SK-N-SH treated with all-trans-retinoic acid at 6 μM for 48 hours (cell line): ENCODE data around the gene DPP7.

Experiments used
- ATAC-seq: fragments of 200-7000 bp; cut with Tn5 transposase; 3 replicates; pipeline ENCODE4 v1.9.1; 2020; ENCODE audit warnings: mild to moderate bottlenecking, moderate library complexity
- ARNTL ChIP-seq: fragments of 450-650 bp; formaldehyde crosslinking; IDR thresholded peaks from 2 replicates; pipeline ENCODE4 v1.5.0; 2020; ENCODE audit warnings: low read depth, mild to moderate bottlenecking, moderate library complexity, borderline replicate concordance
- BACH2 ChIP-seq: fragments of 250-450 bp; sonication (Bioruptor Pico); IDR thresholded peaks from 2 replicates; pipeline ENCODE4 v1.9.0; 2021; ENCODE audit warnings: mild to moderate bottlenecking, borderline replicate concordance
- ESRRG ChIP-seq: fragments of 250-450 bp; sonication (Bioruptor Pico); IDR thresholded peaks from 2 replicates; pipeline ENCODE4 v1.6.1; 2021; ENCODE audit warnings: mild to moderate bottlenecking
- GLIS3 ChIP-seq: fragments of 250-450 bp; sonication (Bioruptor Pico); IDR thresholded peaks from 2 replicates; pipeline ENCODE4 v1.5.0; 2020; ENCODE audit warnings: mild to moderate bottlenecking, moderate library complexity
- ISL1 ChIP-seq: fragments of 250-450 bp; sonication (Bioruptor Pico); IDR thresholded peaks from 2 replicates; pipeline ENCODE4 v2.1.2; 2022; ENCODE audit warnings: mild to moderate bottlenecking, moderate library complexity
- OSR1 ChIP-seq: fragments of 250-450 bp; sonication (Bioruptor Pico); IDR thresholded peaks from 2 replicates; pipeline ENCODE4 v1.8.0; 2022; ENCODE audit warnings: moderate library complexity, mild to moderate bottlenecking, inconsistent platforms
- PPARA ChIP-seq: fragments of 250-450 bp; sonication (Bioruptor Pico); IDR thresholded peaks from 2 replicates; pipeline ENCODE4 v1.5.0; 2020; ENCODE audit warnings: mild to moderate bottlenecking, borderline replicate concordance
- RARB ChIP-seq: fragments of 250-450 bp; sonication (Bioruptor Pico); IDR thresholded peaks from 2 replicates; pipeline ENCODE4 v1.8.0; 2021; ENCODE audit warnings: mild to moderate bottlenecking, moderate library complexity
- TCF4 ChIP-seq: fragments of 250-450 bp; sonication (Bioruptor Pico); IDR thresholded peaks from 2 replicates; pipeline ENCODE4 v1.8.0; 2021; ENCODE audit warnings: mild to moderate bottlenecking, moderate library complexity, borderline replicate concordance
- TOX ChIP-seq: fragments of 250-450 bp; sonication (Bioruptor Pico); IDR thresholded peaks from 2 replicates; pipeline ENCODE4 v1.8.0; 2021; ENCODE audit warnings: mild to moderate bottlenecking, moderate library complexity, borderline replicate concordance
- ZC3H10 ChIP-seq: fragments of 250-450 bp; sonication (Bioruptor Pico); IDR thresholded peaks from 2 replicates; pipeline ENCODE4 v1.5.1; 2021; ENCODE audit warnings: mild to moderate bottlenecking, moderate library complexity
- ZFP3 ChIP-seq: fragments of 250-450 bp; sonication (Bioruptor Pico); IDR thresholded peaks from 2 replicates; pipeline ENCODE4 v1.5.0; 2020; ENCODE audit warnings: mild to moderate bottlenecking, moderate library complexity
- ZFP30 ChIP-seq: fragments of 450-650 bp; formaldehyde crosslinking; IDR thresholded peaks from 2 replicates; pipeline ENCODE4 v1.5.0; 2022; ENCODE audit warnings: mild to moderate bottlenecking, moderate library complexity
- ZNF565 ChIP-seq: fragments of 450-650 bp; formaldehyde crosslinking; conservative IDR thresholded peaks from 2 replicates; pipeline ENCODE4 v1.5.0; 2020; ENCODE audit warnings: low read depth, mild to moderate bottlenecking, moderate library complexity
- ZNF70 ChIP-seq: fragments of 450-650 bp; formaldehyde crosslinking; IDR thresholded peaks from 2 replicates; pipeline ENCODE4 v1.5.0; 2020; ENCODE audit warnings: mild to moderate bottlenecking, moderate library complexity
- ZNF8 ChIP-seq: fragments of 450-650 bp; formaldehyde crosslinking; IDR thresholded peaks from 2 replicates; pipeline ENCODE4 v1.5.0; 2020; ENCODE audit warnings: mild to moderate bottlenecking, moderate library complexity
- TF ChIP-seq, protein P1 (sequence below): fragments of 250-450 bp; sonication (Bioruptor Pico); IDR thresholded peaks from 2 replicates; pipeline ENCODE4 v1.5.1; 2020; ENCODE audit warnings: low read depth, mild to moderate bottlenecking, moderate library complexity
- TF ChIP-seq, protein P2 (sequence below): fragments of 250-450 bp; sonication (Bioruptor Pico); IDR thresholded peaks from 2 replicates; pipeline ENCODE4 v1.5.1; 2021; ENCODE audit warnings: mild to moderate bottlenecking, moderate library complexity
- TF ChIP-seq, protein P3 (sequence below): fragments of 250-450 bp; sonication (Bioruptor Pico); IDR thresholded peaks from 2 replicates; pipeline ENCODE4 v1.8.0; 2020; ENCODE audit warnings: mild to moderate bottlenecking, moderate library complexity, borderline replicate concordance
- TF ChIP-seq, protein P4 (sequence below): fragments of 250-450 bp; sonication (Bioruptor Pico); IDR thresholded peaks from 2 replicates; pipeline ENCODE4 v1.5.0; 2020; ENCODE audit warnings: mild to moderate bottlenecking, moderate library complexity
- TF ChIP-seq, protein P5 (sequence below): fragments of 250-450 bp; sonication (Bioruptor Pico); IDR thresholded peaks from 2 replicates; pipeline ENCODE4 v1.8.0; 2021; ENCODE audit warnings: low read depth, mild to moderate bottlenecking, moderate library complexity, borderline replicate concordance

The DPP7 gene

DNA sequence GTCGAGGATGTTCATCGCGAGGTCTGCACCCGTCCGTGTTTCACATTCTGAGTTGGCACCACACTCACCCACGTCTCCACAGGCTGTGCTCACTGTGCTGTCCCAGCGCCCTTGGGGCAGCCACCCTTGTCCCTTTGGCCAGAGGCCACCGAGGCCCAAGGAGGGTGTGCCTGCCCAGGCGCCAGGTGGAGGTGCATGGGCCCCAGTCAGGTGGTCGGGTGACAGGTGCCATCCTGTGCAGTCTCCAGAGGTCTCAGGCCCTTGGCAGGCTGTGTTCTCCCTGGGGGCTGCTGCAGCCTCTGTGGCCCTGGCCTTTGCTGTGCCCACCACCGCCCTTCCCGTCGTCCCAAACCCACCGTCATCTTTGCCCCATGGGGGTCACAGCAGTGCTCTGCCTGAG lies 15.3 kb downstream of the DPP7 start:
- ATAC-seq: no peak; the same call in 2 of the 3 replicates
- no peak for TF ChIP-seq TCF4 (CRISPR knock-in tag)

DNA sequence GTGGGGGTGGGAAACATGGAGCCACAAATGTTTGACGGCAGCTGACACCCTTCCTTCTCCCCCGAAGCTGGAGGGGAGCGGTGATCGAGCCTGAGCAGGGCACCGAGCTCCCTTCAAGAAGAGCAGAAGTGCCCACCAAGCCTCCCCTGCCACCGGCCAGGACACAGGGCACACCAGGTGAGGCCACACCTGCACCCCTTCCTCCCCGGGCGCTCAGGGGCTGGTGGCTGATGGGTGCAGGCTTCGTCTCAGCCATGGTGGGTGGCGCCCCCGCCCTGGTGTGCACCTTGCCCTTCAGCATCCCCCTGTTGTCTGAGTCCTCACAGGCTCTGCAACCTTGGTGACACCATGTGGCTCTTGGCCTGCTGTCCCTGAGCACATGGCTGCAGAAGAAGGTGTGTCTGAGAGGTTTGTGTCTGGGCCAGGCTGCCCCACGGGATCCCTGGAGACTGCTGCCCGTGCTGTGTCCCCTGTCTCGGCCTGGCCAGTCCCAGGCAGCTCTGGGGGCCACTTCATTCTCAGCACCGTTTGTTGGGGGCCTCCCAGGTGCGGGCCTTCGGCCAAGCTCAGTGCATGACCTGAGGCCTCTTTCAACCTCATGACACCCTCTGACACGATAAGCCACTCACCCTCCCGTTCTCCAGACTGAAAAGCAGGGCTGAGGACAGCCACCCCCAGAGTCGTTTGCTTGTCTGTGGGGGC lies 16.6 kb downstream of the DPP7 start:
- TF ChIP-seq ZFP30 (CRISPR knock-in tag) (no peak), ESRRG (no peak), ZNF70 (no peak), ZFP3 (no peak), BACH2 (CRISPR knock-in tag) (no peak), GLIS3 (CRISPR knock-in tag) (no peak), ARNTL (CRISPR knock-in tag) (no peak), TOX (no peak), ZNF565 (CRISPR knock-in tag) (no peak), ZC3H10 (no peak), OSR1 (CRISPR knock-in tag) (no peak), TCF4 (CRISPR knock-in tag) (no peak), ISL1 (CRISPR knock-in tag) (no peak), ZNF8 (CRISPR knock-in tag) (no peak), PPARA (CRISPR knock-in tag) (no peak), RARB (CRISPR knock-in tag) (no peak)
- TF ChIP-seq, protein P1, sequence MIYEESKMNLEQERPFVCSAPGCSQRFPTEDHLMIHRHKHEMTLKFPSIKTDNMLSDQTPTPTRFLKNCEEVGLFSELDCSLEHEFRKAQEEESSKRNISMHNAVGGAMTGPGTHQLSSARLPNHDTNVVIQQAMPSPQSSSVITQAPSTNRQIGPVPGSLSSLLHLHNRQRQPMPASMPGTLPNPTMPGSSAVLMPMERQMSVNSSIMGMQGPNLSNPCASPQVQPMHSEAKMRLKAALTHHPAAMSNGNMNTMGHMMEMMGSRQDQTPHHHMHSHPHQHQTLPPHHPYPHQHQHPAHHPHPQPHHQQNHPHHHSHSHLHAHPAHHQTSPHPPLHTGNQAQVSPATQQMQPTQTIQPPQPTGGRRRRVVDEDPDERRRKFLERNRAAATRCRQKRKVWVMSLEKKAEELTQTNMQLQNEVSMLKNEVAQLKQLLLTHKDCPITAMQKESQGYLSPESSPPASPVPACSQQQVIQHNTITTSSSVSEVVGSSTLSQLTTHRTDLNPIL: no peak
- TF ChIP-seq, protein P2, sequence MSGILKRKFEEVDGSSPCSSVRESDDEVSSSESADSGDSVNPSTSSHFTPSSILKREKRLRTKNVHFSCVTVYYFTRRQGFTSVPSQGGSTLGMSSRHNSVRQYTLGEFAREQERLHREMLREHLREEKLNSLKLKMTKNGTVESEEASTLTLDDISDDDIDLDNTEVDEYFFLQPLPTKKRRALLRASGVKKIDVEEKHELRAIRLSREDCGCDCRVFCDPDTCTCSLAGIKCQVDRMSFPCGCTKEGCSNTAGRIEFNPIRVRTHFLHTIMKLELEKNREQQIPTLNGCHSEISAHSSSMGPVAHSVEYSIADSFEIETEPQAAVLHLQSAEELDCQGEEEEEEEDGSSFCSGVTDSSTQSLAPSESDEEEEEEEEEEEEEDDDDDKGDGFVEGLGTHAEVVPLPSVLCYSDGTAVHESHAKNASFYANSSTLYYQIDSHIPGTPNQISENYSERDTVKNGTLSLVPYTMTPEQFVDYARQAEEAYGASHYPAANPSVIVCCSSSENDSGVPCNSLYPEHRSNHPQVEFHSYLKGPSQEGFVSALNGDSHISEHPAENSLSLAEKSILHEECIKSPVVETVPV (CRISPR knock-in tag): no peak
- TF ChIP-seq, protein P3, sequence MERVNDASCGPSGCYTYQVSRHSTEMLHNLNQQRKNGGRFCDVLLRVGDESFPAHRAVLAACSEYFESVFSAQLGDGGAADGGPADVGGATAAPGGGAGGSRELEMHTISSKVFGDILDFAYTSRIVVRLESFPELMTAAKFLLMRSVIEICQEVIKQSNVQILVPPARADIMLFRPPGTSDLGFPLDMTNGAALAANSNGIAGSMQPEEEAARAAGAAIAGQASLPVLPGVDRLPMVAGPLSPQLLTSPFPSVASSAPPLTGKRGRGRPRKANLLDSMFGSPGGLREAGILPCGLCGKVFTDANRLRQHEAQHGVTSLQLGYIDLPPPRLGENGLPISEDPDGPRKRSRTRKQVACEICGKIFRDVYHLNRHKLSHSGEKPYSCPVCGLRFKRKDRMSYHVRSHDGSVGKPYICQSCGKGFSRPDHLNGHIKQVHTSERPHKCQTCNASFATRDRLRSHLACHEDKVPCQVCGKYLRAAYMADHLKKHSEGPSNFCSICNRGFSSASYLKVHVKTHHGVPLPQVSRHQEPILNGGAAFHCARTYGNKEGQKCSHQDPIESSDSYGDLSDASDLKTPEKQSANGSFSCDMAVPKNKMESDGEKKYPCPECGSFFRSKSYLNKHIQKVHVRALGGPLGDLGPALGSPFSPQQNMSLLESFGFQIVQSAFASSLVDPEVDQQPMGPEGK (CRISPR knock-in tag): no peak
- ATAC-seq: no peak

DNA sequence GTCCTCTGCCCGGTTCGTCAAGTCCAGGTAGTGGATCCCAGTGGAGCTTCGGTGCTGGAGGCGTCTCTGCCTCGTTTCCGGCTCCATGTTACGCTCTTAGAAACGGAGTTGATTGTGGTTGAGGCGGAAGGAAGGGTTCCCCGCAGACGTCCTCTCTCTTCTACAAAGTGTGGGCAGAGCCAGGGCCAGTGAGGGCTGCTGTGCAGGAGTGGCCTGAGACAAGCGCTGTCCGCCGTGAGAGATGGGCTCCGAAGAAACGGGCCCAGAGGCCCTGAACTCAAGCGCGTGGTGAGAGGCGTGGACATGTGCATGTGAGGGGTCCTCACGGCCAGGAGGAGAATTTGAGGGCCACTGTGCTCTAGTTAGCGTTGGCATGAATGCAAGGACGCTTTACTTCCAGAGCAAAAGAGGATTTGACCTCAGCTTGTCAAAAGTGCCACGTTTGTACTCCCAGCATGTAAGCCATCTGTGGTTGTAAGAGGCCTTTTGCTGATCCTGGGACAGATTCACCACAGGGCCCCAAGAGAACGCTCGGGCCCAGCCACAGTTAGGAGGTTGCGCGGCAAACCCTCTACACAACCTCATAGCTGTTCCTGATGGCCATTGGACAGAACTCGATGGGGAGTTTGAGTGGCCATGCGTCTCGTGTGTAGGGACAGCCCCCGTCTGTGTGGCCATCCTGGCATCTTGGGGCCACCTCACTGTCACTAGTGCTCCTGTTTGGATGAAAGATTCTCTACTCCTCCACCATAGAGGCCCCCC lies 17.6 kb downstream of the DPP7 start:
- TF ChIP-seq TCF4 (CRISPR knock-in tag): no peak
- TF ChIP-seq, protein P4, sequence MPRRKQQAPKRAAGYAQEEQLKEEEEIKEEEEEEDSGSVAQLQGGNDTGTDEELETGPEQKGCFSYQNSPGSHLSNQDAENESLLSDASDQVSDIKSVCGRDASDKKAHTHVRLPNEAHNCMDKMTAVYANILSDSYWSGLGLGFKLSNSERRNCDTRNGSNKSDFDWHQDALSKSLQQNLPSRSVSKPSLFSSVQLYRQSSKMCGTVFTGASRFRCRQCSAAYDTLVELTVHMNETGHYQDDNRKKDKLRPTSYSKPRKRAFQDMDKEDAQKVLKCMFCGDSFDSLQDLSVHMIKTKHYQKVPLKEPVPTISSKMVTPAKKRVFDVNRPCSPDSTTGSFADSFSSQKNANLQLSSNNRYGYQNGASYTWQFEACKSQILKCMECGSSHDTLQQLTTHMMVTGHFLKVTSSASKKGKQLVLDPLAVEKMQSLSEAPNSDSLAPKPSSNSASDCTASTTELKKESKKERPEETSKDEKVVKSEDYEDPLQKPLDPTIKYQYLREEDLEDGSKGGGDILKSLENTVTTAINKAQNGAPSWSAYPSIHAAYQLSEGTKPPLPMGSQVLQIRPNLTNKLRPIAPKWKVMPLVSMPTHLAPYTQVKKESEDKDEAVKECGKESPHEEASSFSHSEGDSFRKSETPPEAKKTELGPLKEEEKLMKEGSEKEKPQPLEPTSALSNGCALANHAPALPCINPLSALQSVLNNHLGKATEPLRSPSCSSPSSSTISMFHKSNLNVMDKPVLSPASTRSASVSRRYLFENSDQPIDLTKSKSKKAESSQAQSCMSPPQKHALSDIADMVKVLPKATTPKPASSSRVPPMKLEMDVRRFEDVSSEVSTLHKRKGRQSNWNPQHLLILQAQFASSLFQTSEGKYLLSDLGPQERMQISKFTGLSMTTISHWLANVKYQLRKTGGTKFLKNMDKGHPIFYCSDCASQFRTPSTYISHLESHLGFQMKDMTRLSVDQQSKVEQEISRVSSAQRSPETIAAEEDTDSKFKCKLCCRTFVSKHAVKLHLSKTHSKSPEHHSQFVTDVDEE: no peak
- no peak for TF ChIP-seq PPARA (CRISPR knock-in tag)
- TF ChIP-seq TOX: no peak
- TF ChIP-seq, protein P1: no peak
- TF ChIP-seq, protein P5, sequence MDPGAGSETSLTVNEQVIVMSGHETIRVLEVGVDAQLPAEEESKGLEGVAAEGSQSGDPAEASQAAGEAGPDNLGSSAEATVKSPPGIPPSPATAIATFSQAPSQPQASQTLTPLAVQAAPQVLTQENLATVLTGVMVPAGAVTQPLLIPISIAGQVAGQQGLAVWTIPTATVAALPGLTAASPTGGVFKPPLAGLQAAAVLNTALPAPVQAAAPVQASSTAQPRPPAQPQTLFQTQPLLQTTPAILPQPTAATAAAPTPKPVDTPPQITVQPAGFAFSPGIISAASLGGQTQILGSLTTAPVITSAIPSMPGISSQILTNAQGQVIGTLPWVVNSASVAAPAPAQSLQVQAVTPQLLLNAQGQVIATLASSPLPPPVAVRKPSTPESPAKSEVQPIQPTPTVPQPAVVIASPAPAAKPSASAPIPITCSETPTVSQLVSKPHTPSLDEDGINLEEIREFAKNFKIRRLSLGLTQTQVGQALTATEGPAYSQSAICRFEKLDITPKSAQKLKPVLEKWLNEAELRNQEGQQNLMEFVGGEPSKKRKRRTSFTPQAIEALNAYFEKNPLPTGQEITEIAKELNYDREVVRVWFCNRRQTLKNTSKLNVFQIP: no peak
- no peak for ATAC-seq
